Hematopoietic multipotent progenitor cell treated with erythropoietin and hydrocortisone succinate and interleukin-3 and kit ligand, for 8 days (in vitro differentiated cells): ENCODE results near the gene CNPY1.
"Not testable (repeated sequence)": the region's sequence is repeated elsewhere in the genome, so short reads cannot be mapped to it uniquely, and the experiment has no call there.

Experiments
- DNase-seq: peaks from one replicate; pipeline ENCODE4 v3.0.0-alpha.2; 2015

CNPY1 gene

DNA sequence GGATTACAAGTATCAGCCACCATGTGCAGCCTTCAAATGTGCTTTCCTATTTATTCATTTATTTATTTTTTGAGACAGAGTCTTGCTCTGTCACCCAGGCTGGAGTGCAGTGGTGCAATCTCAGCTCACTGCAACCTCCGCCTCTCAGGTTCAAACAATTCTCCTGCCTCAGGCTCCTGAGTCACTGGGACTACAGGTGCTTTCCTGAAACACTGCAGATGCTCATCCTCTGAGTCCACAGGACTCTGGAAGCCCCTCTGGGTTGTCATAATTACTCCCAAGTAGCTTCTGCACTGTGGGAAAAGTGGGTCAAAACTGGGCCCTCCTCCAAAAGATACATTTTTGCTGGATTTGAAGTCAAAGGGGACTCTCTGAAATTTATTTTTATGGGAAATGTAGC lies at the start of gene CNPY1:
TSS of gene CNPY1 (minus strand) at position 111 of the 400 bp plus-strand sequence. CDS start 630 bp downstream, outside the sequence.
- DNase-seq = not testable (repeated sequence)

DNA sequence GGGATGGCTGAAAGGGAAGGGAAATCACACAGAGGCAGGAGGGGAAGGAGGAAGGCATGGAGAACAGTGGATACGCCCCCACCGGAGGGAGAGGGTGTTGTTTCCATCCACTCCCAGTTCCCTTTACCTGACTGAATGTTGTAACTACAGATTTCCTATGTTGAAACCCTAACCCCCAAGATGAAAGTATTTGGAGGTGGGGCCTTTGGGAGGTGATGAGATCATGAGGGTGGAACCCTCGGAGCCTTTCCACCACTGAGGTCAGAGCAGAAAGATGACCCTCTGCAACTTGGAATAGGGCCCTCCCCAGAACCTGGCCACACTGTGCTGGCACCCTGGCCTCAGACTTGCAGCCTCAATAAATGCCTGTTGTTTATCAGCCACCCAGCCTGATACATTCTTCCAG lies 48.6 kb upstream of the CNPY1 start:
- DNase-seq = no peak

DNA sequence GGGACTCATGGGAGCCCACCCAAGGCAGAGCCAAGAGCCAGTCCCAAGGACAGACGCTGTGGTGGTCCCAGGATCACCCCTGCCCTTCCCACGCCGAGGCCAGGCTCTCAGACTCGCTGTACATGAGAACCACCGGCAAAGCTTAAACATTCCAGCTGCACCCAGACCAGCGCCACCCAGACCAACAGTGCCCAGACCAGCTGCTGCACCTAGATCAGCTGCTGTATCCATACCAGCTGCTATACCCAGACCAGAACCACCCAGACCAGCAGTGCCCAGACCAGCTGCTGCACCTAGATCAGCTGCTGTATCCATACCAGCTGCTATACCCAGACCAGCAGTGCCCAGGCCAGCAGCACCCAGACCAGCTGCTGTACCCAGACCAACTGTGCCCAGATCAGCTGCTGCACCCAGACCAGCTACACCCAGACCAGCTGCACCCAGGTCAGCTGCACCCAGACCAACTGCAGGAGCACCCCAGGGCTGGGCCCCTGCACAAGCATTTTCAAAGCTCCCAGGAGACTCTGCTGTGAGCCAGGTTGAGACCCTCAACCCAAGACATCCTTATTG lies 47.9 kb upstream of the CNPY1 start:
- no peak for DNase-seq

- no peak for DNase-seq
Observed at GRCh38 chr7:155593461-155594162, 47.3 kb upstream of the CNPY1 start.

DNA sequence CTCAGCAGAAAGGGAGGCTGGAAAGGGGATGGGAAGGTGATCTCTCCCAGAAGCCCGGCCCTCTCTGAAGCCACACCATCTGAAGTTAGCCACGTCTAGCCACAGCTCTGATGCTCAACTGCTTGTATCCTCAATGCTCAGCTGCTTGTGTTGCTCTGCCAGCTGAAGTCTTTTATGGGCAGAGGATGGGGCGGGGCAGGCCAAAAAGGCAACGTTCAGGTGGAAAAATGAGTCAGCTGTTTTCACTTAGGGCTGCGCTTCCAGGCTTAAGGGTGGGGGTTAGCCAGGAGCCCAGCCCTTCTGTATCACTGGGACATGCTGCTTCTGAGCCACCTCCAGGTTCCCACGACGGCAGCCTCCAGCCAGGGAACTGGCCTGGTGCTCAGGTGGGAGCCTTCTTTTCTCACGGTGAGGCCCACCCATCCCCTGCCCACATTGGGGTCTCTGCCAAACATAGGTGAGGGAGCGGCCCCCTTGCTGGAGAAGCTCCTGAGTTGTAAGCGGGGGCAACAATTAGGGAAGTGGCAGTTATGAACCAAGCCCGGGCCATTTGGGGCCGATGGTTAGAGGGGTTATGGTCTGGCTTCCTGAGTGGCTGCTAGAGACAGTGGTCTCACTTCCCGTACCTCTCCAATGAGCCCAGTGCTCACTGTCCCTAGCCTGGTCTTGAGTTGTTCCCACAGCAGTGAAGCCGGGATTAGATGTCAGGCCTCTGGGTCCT lies 44.9 kb upstream of the CNPY1 start:
- peak; percentile 22 for DNase-seq

GRCh38 chr7:155590215-155591018 lies 44.1 kb upstream of the CNPY1 start:
- DNase-seq = peak; percentile 61

DNA sequence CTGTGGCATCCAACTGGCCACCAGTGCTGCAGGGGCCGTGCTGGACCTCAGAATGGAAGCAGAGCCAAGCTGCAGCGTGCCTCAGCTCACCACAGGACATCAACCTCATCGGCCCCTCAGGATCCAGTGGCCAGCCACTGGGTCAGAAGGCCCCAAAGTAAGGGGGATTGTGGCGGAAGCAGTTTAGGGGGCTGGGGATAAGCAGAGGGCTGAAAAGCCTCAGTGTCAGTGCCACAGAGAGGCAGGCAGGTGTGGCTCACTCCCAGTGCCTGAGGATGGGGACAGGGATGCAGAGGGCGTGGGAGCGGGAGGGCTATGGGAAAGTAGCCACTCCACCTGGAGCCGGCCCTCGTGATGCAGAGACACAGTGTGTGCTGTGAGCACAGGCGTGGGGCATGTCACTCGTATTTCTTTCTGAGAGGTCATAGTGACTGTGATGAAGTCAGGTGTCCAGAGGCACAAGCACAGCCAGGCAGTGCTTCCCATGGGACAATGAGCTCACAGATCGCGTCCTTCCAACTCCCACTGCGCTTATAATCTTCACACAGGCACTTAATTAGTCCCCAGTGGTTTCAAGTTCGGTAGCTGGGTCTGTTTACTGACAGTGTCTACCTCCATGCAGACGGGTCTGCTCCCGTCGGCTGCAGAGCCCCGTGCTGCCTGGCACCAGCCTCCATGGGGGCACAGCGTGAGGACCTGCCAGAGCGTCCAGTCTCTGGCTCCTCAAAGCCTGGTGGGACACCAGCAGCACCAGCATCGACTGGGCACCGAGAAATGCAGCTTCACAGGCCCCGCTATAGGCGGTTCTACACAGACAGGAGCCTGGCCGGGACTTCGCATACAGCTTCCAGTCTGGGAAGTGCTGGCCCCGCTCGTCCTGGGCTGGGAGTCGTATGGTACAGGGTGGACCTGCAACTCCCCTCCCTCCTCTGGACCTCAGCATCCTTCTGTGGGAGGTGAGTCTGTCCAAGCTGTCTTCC lies 42.9 kb upstream of the CNPY1 start:
- DNase-seq = no peak

DNA sequence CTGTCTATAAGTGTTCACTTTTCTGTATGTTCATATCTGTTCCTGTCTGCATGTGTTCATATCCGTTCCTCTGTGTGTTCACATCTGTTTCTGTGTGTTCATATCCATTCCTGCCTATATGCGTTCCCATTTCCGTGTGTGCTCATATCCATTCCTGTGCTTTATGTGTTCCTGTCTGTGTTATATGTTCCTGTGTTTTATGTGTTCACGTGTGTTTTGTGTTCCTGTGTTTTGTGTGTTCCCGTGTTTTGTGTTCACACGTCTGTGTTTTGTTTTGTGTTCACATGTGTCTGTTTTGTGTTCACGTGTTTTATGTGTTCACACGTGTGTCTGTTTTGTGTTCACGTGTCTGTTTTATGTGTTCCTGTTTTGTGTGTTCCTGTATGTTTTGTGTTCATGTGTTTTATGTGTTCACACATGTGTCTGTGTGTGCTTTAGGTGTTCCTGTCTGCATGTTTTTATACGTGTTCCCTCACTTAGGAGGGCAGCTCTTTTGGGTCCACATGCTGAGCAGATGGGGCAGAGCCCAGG lies 42.2 kb upstream of the CNPY1 start:
- DNase-seq = no peak

DNA sequence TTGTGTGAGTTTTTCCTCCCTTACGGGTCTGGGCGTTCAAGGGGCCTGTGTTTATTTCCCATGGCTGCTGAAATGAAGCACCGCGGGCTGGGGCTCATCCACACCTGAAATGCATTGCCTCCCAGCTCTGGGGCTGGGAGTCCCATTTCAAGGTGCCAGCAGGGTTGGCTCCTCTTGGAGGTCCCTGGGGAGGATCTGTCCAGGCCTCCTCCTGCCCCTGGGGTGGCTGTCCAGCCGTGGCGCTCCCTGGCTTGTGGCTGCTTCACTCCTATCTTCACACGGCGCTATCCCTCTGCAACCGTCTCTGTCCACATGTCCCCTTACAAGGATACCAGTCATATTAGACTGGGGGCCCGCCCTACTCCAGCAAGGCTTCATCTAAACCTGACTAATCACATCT lies 41.1 kb upstream of the CNPY1 start:
- DNase-seq = no peak

DNA sequence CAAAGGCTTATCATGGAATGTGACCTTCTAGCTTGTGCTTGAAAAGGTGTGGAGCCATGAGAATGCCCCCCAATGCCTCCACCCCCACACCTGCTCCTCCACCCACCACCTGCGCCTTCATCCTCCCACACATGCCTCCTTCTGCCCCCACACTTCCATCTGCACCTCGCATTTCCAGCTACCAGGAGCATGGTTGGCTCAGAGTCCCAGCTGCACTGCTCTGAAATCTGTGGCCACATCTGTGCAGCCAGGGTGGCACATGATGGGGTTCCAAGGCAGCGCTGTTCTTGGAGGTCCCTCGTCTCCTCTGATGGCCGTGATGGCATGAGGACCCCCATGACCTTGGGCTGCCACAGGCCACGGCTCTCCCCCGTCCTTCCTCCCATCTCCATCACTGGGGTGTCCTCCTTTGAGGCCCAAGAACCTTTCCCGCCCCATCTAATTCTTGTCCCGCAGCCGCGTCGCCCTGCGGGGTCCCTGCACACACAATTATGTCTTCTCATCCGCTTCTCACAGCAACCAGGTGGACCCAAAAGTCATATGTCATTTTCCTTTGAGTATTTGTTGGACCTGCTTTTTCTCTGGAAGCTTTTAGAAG lies 40.6 kb upstream of the CNPY1 start:
- no peak for DNase-seq

- DNase-seq = no peak
Observed at GRCh38 chr7:155585951-155586350, 39.6 kb upstream of the CNPY1 start.

- DNase-seq = no peak
Observed at GRCh38 chr7:155585532-155585895, 39.2 kb upstream of the CNPY1 start.

GRCh38 chr7:155584763-155585531 lies 38.6 kb upstream of the CNPY1 start:
- peak; percentile 72 for DNase-seq

GRCh38 chr7:155584261-155584660 lies 37.9 kb upstream of the CNPY1 start:
- DNase-seq = no peak

DNA sequence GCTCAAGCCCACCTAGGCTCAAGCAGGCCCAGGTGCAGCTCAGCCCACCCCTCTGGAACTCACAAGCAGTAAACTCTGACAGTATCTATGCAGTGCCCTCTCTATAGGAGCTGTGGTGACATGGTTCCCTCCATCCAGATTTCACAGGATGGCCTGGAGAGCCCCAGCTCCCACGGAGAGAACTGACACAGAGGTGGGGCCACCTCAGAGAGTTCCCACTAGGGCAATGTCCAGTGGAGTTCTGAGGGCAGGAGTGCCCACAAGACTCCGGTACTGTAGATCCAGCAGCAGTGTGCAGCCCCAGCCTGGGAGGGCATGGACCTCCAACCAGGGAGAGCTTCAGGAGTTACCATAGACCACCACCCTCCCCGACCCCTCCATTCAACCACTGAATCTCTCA lies 37.3 kb upstream of the CNPY1 start:
- DNase-seq = no peak

DNA sequence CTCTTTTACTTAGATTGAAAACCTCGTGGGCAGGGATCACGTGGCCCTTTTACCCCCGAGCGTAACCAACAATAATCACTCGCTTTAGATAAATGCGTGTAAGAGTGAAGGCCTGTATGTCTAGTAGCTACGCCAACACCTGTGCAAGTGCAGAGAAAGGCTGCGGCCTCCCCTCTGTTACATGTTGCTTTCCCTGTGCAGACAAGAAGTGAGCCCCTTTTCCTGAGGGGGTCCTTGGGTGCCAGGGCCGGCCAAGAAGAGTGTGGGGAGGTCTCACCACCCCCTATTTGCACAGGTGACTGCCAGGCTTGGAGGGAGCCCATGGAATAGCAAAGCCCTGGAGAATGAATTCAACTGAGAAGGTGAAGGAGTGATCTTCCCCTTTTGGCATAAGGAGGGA lies 35.6 kb upstream of the CNPY1 start:
- no peak for DNase-seq

DNA sequence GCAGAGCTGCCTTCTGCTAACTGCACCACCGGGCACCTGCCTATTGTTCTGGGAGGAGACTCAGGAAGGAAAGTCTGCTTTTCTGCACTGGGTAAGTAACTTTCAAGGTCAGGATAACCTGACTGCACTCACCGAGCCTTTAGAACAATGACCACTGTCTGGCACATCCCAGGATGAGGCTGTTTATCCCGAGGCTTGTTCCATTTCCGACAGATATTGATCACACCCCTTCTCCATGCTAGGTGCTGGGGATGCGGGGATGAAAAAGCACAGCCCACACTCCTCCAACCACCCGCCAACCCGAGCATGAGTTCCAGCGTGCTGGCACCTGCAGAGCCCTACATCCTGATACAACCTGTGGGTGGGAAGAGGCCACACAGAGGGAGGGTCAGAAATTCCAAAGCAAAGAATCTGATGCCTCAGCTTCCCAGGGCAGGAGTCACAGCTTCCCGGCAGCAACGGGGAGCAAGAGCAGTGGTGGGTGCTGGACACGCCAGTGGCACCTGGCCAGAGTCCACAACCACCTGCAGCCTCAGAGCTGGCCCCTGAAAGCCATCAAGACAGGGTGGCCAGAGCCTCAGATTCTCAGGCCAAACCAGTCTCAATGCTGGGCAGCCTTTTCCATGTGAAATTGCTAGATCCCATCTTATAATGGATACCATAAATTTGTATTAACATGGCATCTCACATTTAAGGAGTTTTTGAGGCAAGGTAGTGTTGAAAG lies 34.9 kb upstream of the CNPY1 start:
- DNase-seq = no peak

- DNase-seq = no peak
Observed at GRCh38 chr7:155580367-155580766, 34.0 kb upstream of the CNPY1 start.

DNA sequence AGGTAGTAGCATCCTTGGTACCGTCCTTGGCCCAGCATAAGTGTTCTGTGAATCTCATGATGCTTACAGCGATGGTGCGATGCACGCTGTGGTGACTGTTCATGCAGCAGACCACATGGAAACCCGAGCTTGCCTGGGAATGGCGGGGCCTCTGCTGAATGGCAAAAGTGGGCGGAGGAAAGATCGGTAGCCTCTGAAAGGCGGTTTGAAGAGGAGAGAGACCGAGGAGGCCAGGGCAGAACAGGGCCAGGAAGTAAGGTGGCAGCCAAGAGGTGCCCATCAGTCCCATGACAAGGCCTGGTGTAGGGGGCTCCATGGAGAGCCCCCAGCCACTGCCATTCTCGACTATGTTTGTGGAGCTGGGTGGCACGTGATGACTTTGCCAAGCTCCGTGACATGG lies 33.2 kb upstream of the CNPY1 start:
- DNase-seq = no peak

- no peak for DNase-seq
Observed at GRCh38 chr7:155578016-155578415, 31.7 kb upstream of the CNPY1 start.
